Nephron progenitor cell (in vitro differentiated cells): ENCODE results near the gene HEMK1.

Experiments
- DNase-seq: peaks from one replicate; pipeline ENCODE4 v3.0.0; 2021
- H3K27ac Mint-ChIP-seq: 2 replicates; pipeline ENCODE4 v1.8.0; 2021; ENCODE audit warnings: mild to moderate bottlenecking, moderate library complexity, mixed read lengths
- H3K27me3 Mint-ChIP-seq: 2 replicates; pipeline ENCODE4 v1.8.0; 2021; ENCODE audit warnings: mild to moderate bottlenecking, low read depth, mixed read lengths; ENCODE audit not compliant: poor library complexity
- H3K36me3 Mint-ChIP-seq: 2 replicates; pipeline ENCODE4 v1.8.0; 2021; ENCODE audit warnings: low read depth, mixed read lengths
- H3K4me1 Mint-ChIP-seq: 2 replicates; pipeline ENCODE4 v1.8.0; 2021; ENCODE audit warnings: mixed read lengths
- H3K4me3 Mint-ChIP-seq: 2 replicates; pipeline ENCODE4 v1.8.0; 2021; ENCODE audit warnings: mild to moderate bottlenecking, moderate library complexity, mixed read lengths
- H3K9me3 Mint-ChIP-seq: 2 replicates; pipeline ENCODE4 v1.8.0; 2021; ENCODE audit warnings: mild to moderate bottlenecking, moderate library complexity, mixed read lengths
- TF ChIP-seq, protein P1 (sequence below): fragments of 200-600 bp; sonication (generic); IDR thresholded peaks from 2 replicates; pipeline ENCODE4 v1.5.0; 2021; ENCODE audit warnings: antibody characterized with exemption

Gene HEMK1

DNA sequence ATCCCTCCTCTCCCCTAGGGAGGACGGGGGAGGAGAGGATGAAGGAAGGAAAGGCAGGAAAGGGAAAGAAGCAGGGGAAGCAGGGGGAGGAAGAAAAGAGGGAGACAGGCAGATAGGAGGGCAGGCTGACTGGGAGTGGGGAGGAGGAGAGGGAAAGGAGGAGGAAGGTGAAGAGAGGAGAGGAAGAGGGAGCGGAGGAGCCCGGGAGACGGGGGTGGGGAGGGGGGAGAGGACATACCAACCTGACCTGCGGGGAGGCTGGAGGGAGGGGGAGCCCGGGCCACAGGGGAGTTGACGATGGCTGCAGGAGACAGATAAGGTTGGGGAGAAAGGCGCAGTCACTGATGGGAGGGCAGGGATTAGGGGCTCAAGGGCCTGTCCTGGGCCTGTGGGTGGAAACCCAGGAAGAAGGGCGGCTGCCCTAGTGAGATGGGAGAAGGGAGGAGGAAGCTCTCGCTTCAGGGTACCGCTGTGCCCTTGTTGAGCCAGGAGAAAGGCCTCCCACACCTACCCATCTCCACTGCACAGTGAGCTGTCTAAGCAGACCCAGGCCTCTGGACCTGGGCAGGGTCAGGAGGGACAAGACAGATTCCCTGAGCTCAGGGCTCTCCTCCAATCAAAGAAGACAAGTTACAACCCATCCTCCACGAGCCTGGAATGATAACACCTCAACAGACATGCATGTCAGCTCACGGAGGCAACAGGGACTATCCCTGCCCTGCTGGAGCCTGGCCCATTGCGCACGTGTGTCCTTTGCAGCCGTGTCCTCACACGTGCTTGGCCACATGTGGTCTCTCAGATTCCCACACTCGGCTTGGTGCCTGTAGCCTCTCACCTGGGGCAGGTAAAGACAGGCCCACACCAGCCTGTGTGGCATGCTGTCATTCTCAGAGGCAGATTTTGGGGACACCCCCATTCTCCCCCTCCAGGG, 29.7 kb upstream of the HEMK1 start:
- Mint-ChIP-seq H3K4me3 (no peak overlapping the region), H3K27ac (no peak overlapping the region), H3K27me3 (peaks cover 24% of the 10 kb centered on the region), H3K36me3 (no peaks in the 10 kb centered on the region), H3K4me1 (peaks cover 30% of the 10 kb centered on the region), H3K9me3 (no peaks in the 10 kb centered on the region)
- no peak for DNase-seq
- TF ChIP-seq, protein P1, sequence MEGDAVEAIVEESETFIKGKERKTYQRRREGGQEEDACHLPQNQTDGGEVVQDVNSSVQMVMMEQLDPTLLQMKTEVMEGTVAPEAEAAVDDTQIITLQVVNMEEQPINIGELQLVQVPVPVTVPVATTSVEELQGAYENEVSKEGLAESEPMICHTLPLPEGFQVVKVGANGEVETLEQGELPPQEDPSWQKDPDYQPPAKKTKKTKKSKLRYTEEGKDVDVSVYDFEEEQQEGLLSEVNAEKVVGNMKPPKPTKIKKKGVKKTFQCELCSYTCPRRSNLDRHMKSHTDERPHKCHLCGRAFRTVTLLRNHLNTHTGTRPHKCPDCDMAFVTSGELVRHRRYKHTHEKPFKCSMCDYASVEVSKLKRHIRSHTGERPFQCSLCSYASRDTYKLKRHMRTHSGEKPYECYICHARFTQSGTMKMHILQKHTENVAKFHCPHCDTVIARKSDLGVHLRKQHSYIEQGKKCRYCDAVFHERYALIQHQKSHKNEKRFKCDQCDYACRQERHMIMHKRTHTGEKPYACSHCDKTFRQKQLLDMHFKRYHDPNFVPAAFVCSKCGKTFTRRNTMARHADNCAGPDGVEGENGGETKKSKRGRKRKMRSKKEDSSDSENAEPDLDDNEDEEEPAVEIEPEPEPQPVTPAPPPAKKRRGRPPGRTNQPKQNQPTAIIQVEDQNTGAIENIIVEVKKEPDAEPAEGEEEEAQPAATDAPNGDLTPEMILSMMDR, result no peak

DNA sequence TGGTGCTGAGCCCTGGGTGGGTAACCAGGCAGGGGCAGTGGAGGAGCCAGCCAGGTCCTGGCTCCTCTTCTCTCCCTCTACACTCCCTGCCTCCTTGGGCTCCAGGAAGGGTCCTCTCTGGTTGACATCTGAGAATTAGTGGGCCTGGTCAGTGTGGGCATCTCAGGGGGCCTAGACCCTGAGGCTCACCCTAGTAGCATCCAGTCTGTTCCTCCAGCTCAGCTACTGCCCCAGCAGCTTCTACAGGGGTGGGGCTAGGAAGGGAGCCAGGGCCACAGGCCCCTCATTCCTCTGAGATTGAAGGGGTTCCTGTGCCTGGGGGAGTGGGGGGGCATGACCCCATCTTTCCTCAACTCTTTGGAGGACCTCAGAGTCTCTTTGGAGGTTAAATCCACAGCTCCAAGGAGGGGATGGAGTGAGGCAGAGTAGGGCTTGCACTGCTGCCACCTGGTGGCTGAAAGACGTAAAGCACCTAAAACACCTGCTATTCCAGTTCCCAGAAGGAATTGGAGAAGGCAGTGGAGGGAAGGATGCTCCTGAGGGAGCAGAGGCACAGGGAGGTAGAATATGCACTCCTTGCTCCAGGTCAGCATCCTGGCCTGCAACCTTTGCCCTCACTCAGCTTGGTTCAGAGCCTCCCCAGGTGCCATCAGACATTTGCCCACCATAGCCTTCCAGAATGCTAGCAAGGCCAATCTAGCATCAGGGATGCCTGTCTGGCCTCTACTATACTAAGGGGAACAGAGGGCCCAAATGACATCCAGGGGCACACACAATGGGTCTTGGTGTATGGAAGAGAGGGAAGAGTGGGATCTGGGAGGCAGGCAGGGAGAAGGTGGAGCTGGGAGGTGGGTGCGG, 26.9 kb upstream of the HEMK1 start:
- no peaks in the 10 kb centered on the region for H3K36me3 Mint-ChIP-seq
- DNase-seq, result peak; percentile 86
- no peak overlapping the region for H3K4me3 Mint-ChIP-seq
- peaks cover 31% of the 10 kb centered on the region for H3K27me3 Mint-ChIP-seq
- H3K4me1 Mint-ChIP-seq, result peaks cover 21% of the 10 kb centered on the region
- no peaks in the 10 kb centered on the region for H3K9me3 Mint-ChIP-seq
- TF ChIP-seq, protein P1, result peak; percentile 89
- no peak overlapping the region for H3K27ac Mint-ChIP-seq

DNA sequence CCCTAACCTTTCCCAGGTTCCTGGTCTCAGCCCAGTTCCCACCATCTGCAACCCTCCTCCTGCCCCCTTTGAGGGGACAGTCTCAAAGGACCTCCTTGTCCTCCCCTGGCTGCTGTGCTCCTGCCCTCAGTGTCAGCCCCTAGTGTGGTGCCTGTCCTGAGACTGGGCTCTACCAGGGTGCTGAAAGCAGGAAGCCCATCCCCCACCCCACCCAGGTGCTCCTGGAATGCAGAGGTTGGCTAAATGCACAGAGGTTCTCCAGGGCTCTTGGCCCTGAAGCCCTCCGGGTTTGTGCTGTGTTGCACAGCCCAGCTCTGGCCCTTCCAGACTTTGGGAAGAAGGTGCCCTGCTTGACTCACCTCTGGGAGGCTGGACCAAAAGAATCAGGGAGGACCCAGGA, 23.5 kb upstream of the HEMK1 start:
- Mint-ChIP-seq H3K9me3 (no peaks in the 10 kb centered on the region), H3K36me3 (no peaks in the 10 kb centered on the region), H3K4me3 (no peak overlapping the region), H3K27ac (no peak overlapping the region), H3K27me3 (peaks cover 30% of the 10 kb centered on the region), H3K4me1 (peaks cover 12% of the 10 kb centered on the region)
- no peak for DNase-seq
- TF ChIP-seq, protein P1, result no peak

DNA sequence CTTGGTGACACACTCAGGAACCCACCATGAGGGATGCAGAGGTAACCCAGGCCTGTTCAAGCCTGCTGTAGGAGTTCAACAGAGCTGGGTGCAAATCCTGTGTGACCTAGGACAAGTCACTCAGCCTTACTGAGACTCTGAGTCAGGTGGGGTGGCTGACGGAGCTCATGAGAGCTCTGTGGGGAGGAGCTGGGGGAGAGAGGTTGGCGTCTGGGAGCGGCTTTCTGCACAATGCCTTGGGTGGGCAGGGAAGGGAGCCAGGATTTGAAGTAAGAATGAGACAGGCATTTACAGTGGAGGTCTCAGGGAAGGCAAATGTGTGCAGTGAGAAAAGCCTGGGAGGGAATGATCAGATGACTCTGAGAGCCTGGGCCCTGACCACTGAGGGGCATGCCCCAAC, 20.1 kb upstream of the HEMK1 start:
- peaks cover 23% of the 10 kb centered on the region for H3K27me3 Mint-ChIP-seq
- H3K4me3 Mint-ChIP-seq, result no peak overlapping the region
- H3K4me1 Mint-ChIP-seq, result peaks cover 17% of the 10 kb centered on the region
- H3K36me3 Mint-ChIP-seq, result no peaks in the 10 kb centered on the region
- no peak for DNase-seq
- H3K9me3 Mint-ChIP-seq, result no peaks in the 10 kb centered on the region
- H3K27ac Mint-ChIP-seq, result no peak overlapping the region
- TF ChIP-seq, protein P1, result no peak

DNA sequence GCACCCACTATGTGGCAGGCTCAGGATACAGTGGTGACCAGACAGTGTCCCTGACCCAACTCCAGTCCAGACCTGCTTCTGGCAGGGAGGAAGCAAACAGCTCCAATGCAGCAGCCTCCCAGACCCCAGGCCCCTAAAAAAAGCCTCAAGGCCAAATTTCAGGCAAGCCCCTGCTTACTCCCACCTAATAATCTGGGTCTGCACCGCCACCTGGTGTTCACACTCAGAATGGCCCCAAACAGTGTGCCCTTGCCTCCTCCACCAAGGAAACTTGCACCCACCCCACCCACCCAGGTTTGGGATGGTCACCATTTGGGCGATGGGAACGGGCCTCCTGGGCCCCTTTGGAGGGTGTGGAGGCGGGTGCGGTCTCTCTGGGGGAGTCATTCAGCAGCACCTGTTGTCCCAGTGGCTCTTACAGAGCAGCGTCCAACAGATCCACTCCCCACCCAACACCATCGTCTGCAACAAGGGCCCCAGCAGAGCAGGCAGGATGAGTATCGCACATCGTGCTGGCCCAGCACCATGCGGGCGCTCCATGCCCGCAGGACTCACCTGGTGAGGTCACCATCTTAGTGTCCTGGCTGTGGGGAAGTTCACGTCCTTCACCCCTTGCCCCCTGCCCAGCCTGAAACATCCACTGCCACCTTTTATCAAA, 19.1 kb upstream of the HEMK1 start:
- Mint-ChIP-seq H3K27ac (no peak overlapping the region), H3K36me3 (no peaks in the 10 kb centered on the region), H3K4me3 (no peak overlapping the region), H3K9me3 (no peaks in the 10 kb centered on the region), H3K4me1 (peaks cover 22% of the 10 kb centered on the region), H3K27me3 (peaks cover 15% of the 10 kb centered on the region)
- TF ChIP-seq, protein P1, result peak; percentile 75
- peak; percentile 86 for DNase-seq
